ENCODE results near the gene DENND2D.
A peak's percentile ranks its signal among the peaks of the same experiment; 100 is the strongest.
"Not testable (repeated sequence)": the region's sequence is repeated elsewhere in the genome, so short reads cannot be mapped to it uniquely, and the experiment has no call there.

Gene DENND2D

DNA sequence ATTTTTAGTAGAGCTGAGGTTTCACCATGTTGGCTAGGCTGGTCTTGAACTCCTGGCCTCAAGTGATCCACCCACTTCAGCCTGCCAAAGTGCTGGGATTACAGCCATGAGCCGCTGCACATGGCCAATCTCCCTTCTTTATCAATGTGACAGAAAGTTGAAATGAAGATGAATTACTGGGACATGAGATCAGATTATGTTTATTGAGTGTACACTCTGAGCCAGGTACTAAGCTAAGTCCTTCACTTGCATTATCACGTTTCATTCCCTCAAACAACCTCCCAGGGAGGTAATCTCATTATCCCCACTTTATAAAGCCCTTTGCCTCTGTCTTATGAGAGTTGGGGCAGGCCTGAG is 20.8 kb upstream of the DENND2D start:
- no peak for DNase-seq

DNA sequence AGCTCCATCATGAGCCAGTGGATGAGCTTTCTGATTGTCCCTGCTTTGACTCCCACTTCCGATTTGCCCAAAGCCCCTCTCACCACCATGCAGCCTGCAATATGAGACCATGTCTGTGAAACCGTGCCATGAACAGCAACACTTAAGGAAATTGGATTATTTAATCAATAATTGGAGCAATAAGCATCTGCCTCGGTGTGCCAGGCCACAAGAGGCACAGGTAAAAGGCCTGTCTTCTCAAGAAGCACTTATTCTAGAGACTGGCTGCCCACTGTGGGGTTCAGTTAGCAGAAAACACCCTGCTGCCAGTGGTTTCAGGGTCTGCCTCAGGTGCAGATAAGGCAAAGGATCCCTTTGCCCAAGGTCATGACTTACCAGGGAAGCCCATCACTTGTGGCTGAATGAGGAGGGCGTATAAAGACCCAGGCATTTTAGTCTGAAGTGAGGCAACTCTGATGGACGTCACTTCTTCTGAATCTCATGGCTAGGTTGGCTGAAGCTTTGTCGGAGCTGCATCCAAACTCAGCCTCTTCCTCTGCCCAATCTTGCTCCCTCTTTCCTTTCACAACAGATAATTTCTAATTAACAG is 19.9 kb upstream of the DENND2D start:
- DNase-seq, result no peak

DNA sequence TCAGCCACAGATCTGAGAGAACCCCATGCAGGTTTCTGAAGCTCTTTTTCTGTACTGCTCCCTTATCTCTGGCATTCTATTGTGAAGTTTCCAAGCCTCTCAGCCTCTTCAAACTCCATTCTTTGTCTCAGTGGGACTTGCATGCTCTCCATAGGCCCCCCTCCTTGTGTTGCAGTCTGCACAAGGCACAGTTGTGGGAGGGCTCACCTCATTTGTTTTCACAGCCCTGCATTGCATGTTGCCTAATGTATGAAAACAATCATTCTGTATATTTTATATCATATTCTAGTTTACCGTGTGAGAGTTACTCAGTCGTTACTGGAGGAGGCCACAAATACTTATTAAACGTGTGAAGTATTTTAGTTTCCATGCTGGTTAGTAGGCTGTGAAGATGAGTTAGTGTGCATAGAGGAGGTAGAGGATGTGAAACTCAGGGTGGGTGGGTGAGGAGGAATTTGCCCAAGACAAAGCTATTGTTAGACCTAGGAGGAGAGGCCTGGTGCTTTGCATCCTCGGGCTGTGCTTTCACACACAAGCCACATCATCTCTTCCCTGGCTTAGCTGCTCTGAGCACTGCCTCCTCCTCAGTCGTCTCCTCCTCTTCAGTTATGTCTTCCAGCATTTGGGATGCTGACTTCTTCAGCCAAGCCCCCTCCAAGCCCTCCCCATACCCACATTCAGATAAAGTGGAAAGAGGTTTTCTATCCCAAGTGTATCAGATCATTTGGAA is 19.3 kb upstream of the DENND2D start:
- peak; percentile 66 to 69 (median 66) for DNase-seq

DNA sequence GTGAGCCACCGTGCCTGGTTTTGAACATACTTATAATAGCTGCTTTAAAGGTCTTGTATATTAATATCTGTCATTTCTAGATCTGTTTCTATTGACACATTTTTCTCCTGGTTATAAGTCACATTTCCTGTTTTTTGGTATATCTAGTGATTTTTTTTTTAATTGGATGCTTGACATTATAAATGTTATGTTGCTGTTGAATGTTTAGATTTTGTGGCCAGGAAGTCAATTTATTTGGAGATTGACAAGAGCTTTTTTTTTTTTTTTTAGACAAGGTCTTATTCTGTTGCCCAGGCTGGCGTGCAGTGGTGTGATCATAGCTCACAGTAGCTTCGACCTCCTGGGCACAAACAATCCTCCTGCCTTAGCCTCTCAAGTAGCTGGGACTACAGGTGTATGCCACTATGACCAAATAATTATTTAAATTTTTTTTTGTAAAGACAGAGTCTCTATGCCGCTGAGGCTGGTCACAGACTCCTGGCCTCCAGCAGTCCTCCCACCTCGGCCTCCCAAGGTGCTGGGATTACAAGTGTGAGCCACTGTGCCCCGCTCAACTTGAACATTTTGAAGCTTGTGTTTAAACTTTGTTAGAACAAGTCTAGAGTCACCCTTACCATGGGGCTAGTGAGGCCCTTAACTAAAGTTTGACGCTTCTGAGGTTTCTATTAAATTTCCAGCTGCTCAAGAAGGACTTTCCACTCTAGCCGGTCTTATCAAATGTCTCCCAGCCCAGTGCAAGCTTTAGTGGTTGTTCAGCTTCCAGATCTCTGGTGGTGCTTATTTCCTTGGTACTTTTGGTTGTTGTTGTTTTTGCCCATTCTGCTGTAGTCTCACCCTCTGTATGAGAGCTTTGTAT is 18.5 kb upstream of the DENND2D start:
- no peak for DNase-seq

DNA sequence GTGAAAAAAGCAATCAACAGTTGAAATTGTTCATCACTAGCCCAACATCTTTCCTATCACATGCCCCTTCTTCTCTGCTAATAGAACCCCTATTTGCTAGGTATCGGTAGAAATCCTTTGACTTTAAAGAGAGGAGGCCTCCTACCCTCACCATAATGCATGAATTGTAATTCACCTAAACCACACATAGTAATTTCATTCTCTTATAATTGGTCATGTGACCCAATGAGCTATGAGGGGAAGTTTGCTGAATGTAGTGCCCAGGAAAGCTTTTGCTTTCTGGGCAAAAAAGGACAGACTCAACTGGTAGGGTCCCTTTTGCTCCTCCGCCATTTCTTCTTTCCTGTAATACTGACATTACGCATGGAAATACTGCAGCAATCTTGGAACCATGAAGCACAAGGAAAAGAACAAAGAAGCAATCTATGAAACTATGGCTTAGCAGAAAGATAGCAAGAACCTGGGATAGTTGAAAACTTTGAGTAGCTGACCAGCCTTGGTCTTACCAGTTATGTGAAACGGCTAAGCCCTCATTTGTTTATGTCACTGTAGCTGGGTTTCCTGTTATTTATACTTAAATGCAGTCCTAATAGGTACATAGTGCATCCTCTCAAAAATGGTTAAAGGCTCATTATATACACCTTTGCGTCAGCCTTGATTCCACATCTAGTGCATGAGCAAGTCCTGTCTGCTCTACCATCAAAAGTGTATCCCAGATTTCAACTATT is 16.9 kb upstream of the DENND2D start:
- no peak for DNase-seq

DNA sequence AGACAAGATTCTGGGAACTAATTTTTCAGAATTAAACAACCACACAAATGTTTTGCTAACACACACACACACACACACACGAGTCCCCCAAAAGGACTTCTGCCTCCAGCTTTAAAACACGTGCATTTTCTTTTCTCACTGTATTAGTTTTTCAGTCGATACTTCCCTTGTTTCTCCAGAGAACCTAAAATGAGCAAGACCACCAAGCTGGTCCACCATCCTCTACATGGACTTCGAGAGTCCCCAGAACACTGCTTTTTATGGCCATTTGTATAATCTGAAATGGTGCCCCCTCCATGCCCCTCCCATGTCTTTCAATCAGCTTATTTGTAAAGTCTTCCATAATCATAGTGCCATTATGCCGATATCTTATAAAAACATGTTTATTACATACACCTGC is 16.3 kb upstream of the DENND2D start:
- DNase-seq, result no peak

DNA sequence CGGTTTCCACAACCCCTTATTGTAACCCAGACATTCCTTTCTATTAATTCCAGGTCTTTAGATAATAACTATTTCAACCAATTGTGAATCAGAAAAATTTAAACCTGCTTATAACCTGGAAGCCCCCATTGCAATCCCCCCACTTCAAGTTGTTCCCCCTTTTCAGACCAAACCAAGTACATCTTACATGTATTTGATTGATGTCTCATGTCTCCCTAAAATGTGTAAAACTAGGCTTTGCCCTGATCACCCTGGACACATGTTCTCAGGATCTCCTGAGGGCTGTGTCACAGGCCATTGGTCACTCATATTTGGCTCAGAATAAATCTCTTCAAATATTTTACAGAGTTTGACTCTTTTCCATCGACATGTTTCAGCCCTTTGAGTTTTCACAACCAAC is 14.8 kb upstream of the DENND2D start:
- DNase-seq, result not testable (repeated sequence)

DNA sequence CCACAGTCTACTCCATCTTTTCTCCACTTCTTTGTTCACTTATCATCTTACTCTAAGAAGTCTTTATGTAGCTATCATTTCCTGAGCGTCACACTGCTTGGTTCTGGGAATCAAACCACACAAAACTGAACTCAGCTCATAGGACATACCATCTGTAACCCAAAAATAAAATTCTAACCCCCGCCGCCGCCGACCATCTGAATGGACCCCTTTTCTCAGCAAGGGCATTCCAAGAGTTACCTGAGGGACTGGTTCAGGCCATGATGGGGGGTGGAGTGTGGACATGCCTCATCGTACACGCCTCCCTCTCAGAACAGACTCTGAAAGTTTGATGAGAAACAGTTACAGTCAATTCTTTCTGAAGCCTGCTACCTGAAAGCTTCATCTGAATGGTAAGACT is 14.4 kb upstream of the DENND2D start:
- no peak for DNase-seq

DNA sequence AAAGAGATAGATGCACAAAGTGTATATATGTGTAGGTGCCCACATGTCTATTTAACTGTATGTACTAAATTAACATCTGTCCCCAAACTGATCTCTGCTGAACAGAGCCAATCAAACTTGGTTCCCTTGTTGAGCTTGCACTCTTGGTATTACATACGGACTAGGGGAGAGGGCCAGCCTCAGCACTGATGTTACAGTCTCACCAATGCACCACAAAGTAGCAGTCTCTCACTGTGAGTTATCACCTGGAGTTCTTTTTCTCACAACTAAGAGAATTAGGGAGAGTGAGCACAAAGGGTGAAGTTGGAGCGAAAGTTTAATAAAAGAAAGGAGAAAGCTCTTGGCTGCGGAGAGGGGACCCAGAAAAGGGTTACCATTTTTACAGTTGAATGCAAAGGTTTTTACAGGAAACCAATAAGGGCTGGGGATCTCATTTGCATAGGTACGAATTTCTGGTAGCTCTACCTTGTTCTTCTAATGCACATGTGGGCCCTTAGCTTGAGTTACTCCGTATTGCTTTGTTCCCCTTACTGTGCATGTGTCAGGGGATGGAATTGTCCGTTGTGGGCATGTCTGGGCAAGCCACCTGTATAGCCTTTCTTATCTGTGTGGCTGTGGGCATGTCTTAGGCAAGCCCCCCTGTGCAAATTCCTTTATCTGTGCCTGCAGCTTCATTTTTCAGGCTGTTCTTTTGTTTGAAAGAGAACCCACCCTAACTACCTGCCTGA is 13.8 kb upstream of the DENND2D start:
- DNase-seq, result no peak

DNA sequence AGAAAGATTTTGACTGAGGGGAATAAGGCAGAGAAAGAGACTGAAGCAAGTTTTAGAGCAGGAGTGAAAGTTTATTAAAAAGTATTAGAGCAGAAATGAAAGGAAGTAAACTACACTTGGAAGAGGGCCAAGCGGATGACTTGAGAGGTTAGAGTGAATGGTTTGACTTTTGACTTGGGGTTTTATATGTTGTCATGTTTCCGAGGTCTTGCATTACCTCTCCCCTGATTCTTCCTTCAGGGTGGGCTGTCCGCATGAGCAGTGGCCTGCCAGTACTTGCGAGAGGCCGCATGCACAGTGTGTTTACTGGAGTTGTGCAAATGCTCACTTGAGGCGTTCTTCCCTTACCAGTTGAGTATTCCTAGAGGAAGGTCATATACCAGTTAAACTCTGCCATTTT is 13.0 kb upstream of the DENND2D start:
- DNase-seq, result peak; percentile 50 to 67 (median 61)

DNA sequence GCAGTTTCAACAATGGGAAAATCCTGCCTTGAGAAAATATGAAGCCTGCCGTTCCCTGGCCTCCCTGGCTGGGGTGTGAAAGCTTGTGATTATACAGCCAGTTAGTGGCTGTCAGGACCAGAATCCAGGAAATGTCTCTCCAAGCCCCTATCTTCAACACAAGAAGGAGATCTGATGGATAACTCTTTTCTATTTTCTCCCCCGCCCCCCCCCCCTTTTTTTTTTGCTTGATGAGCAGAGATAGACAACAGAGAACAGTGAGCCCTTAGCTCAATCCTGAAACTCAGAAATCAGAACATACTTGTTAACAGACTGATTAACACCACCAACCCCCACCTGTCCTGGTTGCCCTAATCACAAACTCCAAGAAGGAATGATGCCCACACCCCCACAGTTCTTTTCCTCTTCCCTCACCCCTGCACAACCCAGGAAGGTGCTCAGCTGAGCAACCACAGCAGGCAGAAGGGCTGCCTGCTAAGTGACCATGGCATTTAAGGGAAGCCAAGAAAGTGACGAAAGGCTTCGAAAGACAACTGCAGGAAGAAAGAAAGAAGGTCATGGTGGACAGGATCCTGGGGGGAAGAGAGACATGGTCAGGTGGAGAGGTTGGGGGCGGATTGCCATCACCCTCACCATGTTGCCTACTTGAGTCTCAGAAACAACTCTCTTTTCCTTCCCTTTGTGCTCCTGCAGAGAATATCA is 12.3 kb upstream of the DENND2D start:
- no peak for DNase-seq

DNA sequence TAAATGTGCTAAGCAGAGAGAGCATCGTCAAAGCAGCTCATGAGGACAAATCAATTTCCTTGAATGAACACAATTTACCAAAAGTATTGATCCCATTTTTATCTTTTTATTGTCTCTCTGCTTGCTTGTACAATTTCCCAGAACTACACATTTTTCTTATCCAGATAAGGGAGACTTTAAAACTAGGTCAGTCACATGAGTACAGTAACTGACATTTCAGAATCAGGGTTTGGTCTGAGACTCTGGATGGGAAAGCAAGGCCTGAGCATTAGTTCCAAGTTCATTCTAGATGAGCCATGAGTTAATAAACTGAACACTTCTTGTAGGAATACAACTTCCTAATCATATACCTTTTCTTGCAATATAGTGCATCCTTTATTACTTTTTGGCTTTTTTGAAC is 11.5 kb upstream of the DENND2D start:
- DNase-seq, result no peak

DNA sequence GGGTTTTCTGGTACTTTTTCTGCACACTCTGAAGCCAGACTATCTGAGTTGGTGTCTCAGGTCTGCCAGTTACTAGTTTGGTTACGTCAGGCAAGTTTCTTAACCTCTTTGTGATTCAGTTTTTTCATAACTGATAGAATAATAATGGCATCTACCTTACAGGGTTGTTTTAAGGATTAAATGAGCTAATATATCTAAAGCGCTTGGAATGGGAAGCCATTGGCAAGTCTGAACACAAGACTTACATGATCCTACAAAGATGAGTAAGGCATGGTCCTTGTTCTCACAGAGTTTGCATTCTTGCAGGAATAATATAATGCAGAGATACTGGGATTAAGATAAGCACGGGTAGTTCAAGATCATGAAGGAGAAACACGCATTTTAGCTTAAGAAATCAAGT is 9.2 kb upstream of the DENND2D start:
- no peak for DNase-seq

DNA sequence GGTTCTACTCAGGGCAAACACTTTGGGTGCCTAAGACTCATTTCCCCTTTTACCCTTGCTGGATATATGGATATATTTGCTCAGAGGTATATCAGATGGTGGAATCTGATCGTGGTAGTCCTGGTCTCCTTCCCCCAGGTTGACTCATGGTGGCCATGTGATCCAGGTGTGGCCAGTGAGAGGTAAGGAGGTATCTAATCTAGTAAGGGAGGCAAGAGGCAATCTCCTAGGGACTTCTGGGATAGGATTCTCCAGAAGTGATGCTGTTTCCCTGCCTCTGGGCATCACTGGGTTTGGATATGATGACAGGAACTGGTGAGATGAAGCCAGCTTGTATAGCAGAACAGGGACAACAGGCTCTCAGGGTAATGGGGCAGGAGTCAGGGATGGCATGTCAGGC is 8.5 kb upstream of the DENND2D start:
- DNase-seq, result no peak

DNA sequence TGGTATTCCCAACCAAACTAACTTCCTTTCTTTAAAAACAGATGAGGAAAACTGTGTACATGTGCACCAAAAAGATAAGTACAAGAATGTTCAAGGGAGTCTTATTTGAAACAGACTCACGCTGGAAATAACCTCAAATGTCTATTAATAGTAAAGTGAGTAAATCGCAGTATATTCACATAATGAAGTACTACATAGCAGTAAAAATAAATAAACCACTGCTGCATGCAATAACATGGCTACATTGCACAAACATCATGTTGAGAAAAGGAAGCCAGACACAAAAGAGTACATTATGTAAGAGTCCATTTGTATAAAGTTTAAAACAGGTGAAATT is 5.2 kb upstream of the DENND2D start:
- peak in 2 of 3 donors; percentile 74 to 79 for DNase-seq

DNA sequence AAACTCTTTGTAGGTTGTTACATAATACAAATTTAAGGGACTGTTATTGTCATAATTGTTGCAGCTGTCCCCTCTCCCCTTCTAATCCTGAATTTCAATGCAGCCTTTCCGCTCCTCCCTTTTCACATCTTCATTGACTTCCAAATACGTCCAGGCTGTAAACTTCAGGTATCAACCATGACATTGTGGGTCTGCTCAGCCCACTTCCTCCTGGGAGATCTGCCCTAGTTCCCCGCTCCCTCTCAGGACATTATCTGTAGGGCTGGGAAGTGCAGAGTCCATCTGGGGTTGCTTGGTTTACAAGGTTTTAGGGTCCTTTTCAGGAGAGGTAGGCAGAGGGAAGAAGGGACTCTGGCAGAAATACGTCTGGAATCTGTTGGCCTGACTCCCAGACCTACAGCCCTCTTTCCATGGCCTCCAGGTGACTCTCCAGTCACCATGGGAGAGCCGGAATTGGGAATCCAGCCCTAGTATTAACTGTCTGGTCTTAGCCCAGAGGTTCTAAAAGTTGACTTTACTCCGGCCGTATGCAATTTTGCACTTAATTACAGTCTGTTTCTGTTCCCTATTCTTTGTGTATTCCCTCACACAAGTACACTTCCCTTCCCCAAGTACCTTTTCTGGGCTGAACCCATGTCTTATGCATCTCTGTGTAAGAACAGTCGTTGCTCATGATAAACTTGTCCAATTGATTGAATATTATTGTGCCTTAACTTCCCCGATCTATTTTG is 4.7 kb upstream of the DENND2D start:
- DNase-seq, result peak; percentile 38 to 61 (median 61)

DNA sequence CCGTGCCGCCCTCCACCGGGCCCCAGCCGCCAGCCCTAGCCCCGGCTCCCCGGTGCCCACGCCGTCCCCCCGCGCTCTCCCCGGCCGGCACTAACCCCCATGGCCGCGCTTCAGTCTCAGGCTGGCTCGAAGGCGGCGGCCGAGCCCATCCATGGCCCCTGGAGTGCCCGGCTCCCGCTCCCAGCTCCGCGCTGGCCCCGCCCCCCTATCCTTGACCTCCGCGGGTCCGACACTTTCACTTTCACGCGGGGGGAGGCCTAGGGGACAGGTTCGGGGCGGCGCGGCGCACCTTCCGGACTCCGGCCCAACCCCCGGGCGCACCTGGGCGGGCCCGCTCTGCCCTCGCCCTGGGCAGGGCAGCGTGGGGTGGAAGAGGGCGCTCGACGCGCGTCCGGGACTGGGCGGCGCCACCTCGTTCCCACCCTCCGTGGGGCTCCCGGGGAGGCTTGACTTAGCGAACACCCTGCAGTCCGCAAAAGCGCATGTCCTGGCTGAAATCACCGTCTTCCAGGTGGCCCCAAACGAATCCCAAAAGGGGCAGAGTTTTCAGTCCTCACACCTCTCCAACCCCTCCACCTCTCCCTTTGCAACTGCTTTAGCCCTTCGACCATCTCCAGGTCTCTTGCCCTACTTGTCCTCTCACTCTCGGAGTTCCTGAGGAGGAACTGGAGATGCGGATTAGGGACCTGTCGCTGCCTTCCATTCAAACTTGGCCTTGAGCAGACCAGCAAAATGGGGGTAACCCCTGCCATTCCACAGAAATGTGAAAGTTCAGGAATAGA is 3.9 kb upstream of the DENND2D start:
- peak in 1 of 3 donors; percentile 44 for DNase-seq

DNA sequence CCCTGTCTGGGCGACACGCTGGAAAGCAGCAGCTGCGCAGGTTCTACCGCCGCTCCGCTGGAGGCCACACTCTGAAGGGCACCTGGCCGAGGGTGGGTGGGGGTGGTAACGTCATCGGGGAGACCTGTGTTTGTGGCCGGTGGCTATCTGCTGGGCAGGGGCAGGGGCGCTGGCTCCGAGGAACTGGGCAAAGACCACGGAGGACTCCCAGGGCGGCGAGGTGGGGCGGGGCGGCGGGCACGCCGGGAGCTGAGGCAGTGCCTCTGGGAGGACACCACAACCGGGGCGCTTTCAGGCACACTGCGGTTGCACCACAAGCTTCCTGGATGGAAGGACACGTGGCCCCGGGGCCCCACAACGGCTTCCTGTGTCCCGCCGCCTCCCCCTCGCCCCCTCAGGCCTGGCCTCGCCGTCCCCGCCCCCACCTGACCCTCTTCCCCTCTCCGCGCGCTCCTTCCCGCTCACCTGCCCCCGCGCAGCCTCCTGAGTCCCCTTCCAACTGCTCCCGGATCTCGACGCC is 3.3 kb upstream of the DENND2D start:
- DNase-seq, result peak; percentile 55 to 82 (median 63)

DNA sequence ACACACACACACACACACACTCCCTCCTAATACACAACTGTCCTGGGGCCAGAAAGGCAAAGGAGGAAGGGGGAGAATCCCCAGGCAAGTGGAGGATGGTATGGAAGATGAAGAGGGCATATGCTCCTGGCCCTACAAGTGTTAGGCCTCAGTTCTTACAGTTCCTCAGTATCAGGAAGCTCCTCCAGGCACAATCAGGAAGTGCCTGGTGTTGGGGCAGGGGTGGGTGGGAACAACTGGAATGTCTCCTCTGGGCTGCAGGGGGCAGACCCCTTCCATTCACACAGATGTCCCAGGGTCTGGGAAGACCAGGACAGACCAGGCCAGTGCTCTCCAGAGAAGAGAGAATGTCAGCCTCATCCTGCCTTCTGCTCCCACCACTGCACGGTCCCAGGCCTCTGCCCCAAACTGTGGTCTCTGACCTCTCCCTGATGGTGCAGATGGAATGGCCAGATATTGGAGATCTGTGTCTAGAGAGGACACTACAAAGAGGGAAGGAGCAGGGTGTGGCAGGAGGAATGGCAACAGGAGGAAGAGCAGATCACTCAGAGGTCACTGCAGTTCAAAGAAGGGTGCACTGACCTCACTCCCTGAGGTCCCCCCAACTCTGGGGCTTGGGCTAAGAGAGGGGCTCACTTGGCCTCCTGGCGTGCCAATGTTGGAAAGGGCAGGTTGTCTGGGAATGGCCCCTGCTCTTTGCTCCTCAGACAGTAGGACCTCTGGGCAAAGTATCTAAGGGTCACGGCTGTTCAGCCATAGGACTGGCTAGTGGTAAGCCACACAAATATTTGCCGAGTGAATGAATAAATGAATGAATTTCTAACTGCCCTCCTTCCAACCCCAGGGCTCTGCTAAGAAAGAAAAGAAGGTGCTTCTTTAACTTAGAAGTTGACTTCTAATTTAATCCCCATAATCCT is 2.5 kb upstream of the DENND2D start:
- DNase-seq, result peak in 1 of 3 donors; percentile 53

Measured in suppressor macrophage treated with lipopolysaccharide for 1 hour (primary cell).